Spleen (tissue), 7 donors: ENCODE data around the gene TSC22D1.

Experiments
- CTCF ChIP-seq, 11 experiments: fragments of 200-600 bp in 7 of 11; fragments of 450-650 bp in 4 of 11; sonication (generic) in 4 of 11; IDR thresholded peaks in 8 of 11; conservative IDR thresholded peaks in 3 of 11; 1 replicate in 7 of 11; 2 replicates in 4 of 11; pipeline versions ENCODE4 v1.4.0 to v1.8.0; 2016 to 2021; ENCODE audit warnings: antibody characterized with exemption in 11 of 11, inconsistent platforms in 4 of 11, mild to moderate bottlenecking in 1 of 11
- POLR2A ChIP-seq, 3 donors: fragments of 450-650 bp; IDR thresholded peaks; one replicate each; pipeline ENCODE4 v1.5.1; 2017; ENCODE audit warnings: antibody characterized with exemption in 3 of 3, mild to moderate bottlenecking in 1 of 3
- POLR2AphosphoS5 ChIP-seq, 3 donors: sonication (generic); formaldehyde crosslinking; IDR thresholded peaks; one replicate each; pipeline ENCODE4 v1.5.1; 2017; ENCODE audit warnings: antibody characterized with exemption in 3 of 3
- donor health status: DM: no; HTN: no; CAD: no; lungs with moderate emphysema.
- donor health status: DM: no; HTN: no; CAD: no.
- donor health status: DM: no; HTN: no; CAD: no.

- TF ChIP-seq CTCF (IDR thresholded peaks at IDR 0.05 in 8 of 11, conservative IDR thresholded peaks at IDR 0.05 in 3 of 11) (no peak), POLR2A (IDR thresholded peaks at IDR 0.05) (no peak), POLR2AphosphoS5 (IDR thresholded peaks at IDR 0.05) (no peak)
Measured at GRCh38 chr13:44398606-44399005, 177.5 kb downstream of the TSC22D1 start.
